HepG2 (cell line): ENCODE measurements around the gene MED23. TPM values are rescaled to one million over a fixed set of nuclear protein-coding genes. Genes with fewer than 3 reads are reported as not detected.

Experiments used
- DNMT3B ChIP-seq: conservative IDR thresholded peaks from 2 replicates; pipeline ENCODE4 v1.6.1; 2016; ENCODE audit warnings: missing biosample characterization, control low read depth
- FIP1L1 ChIP-seq: fragments of 200-400 bp; formaldehyde crosslinking; IDR thresholded peaks from 2 replicates; pipeline ENCODE4 v1.6.1; 2018; ENCODE audit warnings: low read depth, mild to moderate bottlenecking, low read length, moderate library complexity, borderline replicate concordance; ENCODE audit not compliant: insufficient read depth
- FOXA1 ChIP-seq, 2 experiments: fragments of 450-650 bp in 1 of 2; sonication (generic) in 1 of 2; formaldehyde crosslinking in 1 of 2; IDR thresholded peaks; 2 replicates each; pipeline versions ENCODE4 v1.4.0 to v1.6.1; 2016 to 2020; ENCODE audit warnings: missing genetic modification reagents in 1 of 2
- GTF3A ChIP-seq: sonication (generic); formaldehyde crosslinking; conservative IDR thresholded peaks from 2 replicates; pipeline ENCODE4 v1.4.0; 2020; ENCODE audit warnings: mild to moderate bottlenecking, missing genetic modification reagents
- MTF2 ChIP-seq: sonication (generic); formaldehyde crosslinking; IDR thresholded peaks from 2 replicates; pipeline ENCODE4 v1.5.0; 2020; ENCODE audit warnings: missing genetic modification reagents, borderline replicate concordance
- NFE2 ChIP-seq: sonication (generic); formaldehyde crosslinking; IDR thresholded peaks from 2 replicates; pipeline ENCODE4 v1.4.0; 2020; ENCODE audit warnings: missing genetic modification reagents
- POLR2A ChIP-seq, 2 experiments: IDR thresholded peaks; 2 replicates each; pipeline ENCODE4 v1.6.1; 2011; ENCODE audit warnings: low read depth in 2 of 2, low read length in 2 of 2, mild to moderate bottlenecking in 1 of 2, moderate library complexity in 1 of 2; ENCODE audit not compliant: insufficient read depth in 1 of 2
- SAP130 ChIP-seq: IDR thresholded peaks from 2 replicates; pipeline ENCODE4 v1.6.1; 2016; ENCODE audit warnings: low read depth
- SOX13 ChIP-seq, 3 experiments: fragments of 450-650 bp in 1 of 3; sonication (generic) in 1 of 3; formaldehyde crosslinking in 1 of 3; IDR thresholded peaks in 2 of 3; conservative IDR thresholded peaks in 1 of 3; 2 replicates each; pipeline versions ENCODE4 v1.5.0 to v1.6.1; 2016 to 2020; ENCODE audit warnings: antibody characterized with exemption in 1 of 3, mild to moderate bottlenecking in 1 of 3, missing compliant biosample characterization in 1 of 3, missing genetic modification reagents in 1 of 3, moderate library complexity in 1 of 3
- ZNF546 ChIP-seq: sonication (generic); formaldehyde crosslinking; conservative IDR thresholded peaks from 2 replicates; pipeline ENCODE4 v1.8.1; 2023; ENCODE audit warnings: mild to moderate bottlenecking, missing genetic modification reagents
- ZNF564 ChIP-seq: sonication (generic); formaldehyde crosslinking; IDR thresholded peaks from 2 replicates; pipeline ENCODE4 v1.8.1; 2023; ENCODE audit warnings: mild to moderate bottlenecking, missing genetic modification reagents
- ZNF577 ChIP-seq: sonication (generic); formaldehyde crosslinking; IDR thresholded peaks from 2 replicates; pipeline ENCODE4 v1.4.0; 2020; ENCODE audit warnings: mild to moderate bottlenecking, low read depth, missing genetic modification reagents, borderline replicate concordance
- ZNF660 ChIP-seq: sonication (generic); formaldehyde crosslinking; IDR thresholded peaks from 2 replicates; pipeline ENCODE4 v1.5.1; 2020; ENCODE audit warnings: mild to moderate bottlenecking, low read depth, missing genetic modification reagents, borderline replicate concordance
- ZNF878 ChIP-seq: sonication (generic); formaldehyde crosslinking; IDR thresholded peaks from 2 replicates; pipeline ENCODE4 v1.8.1; 2023; ENCODE audit warnings: mild to moderate bottlenecking, missing genetic modification reagents, moderate library complexity
- polyA plus RNA-seq, 8 experiments: library from polyadenylated mRNA; depleted of rRNA in 3 of 8; stranded (reverse) in 7 of 8; unstranded in 1 of 8; fragments of >200 nt; fragmentation: Illumina TruSeq in 4 of 8; extraction: Trizol in 4 of 8; gene quantifications; 2 replicates each; pipeline versions ENCODE4 v1.2.1 to v1.2.3, GENCODE V29; 2011 to 2016; ENCODE audit warnings: low read depth in 4 of 8, missing spikeins in 1 of 8, mixed read lengths in 1 of 8; ENCODE audit not compliant: insufficient read depth in 1 of 8
- total RNA-seq, 5 experiments: library from RNA; depleted of rRNA; stranded (reverse); fragments of >200 nt; fragmentation: Illumina TruSeq; extraction: Trizol; gene quantifications; 2 replicates each; pipeline ENCODE4 v1.2.3, GENCODE V29; 2016; ENCODE audit warnings: low read depth in 1 of 5
- TF ChIP-seq, protein P1 (sequence below): sonication (generic); formaldehyde crosslinking; IDR thresholded peaks from 2 replicates; pipeline ENCODE4 v1.4.0; 2020; ENCODE audit warnings: missing genetic modification reagents
- TF ChIP-seq, protein P2 (sequence below): IDR thresholded peaks from 2 replicates; pipeline ENCODE4 v1.6.1; 2012; ENCODE audit warnings: inconsistent platforms
- TF ChIP-seq, protein P3 (sequence below), 2 experiments: sonication (generic) in 1 of 2; formaldehyde crosslinking in 1 of 2; IDR thresholded peaks; 2 replicates each; pipeline versions ENCODE4 v1.4.0 to v1.6.1; 2016 to 2020; ENCODE audit warnings: borderline replicate concordance in 1 of 2, low read depth in 1 of 2, mild to moderate bottlenecking in 1 of 2, missing genetic modification reagents in 1 of 2
- TF ChIP-seq, protein P4 (sequence below): sonication (generic); formaldehyde crosslinking; IDR thresholded peaks from 2 replicates; pipeline ENCODE4 v1.4.0; 2020; ENCODE audit warnings: missing genetic modification reagents

The MED23 gene
- total and polyA plus RNA-seq, 2 of the 13 experiments (the other 11 are each of a cell fraction or from before 2014, with no cell fraction given), result 34.9 to 50.5 TPM

DNA sequence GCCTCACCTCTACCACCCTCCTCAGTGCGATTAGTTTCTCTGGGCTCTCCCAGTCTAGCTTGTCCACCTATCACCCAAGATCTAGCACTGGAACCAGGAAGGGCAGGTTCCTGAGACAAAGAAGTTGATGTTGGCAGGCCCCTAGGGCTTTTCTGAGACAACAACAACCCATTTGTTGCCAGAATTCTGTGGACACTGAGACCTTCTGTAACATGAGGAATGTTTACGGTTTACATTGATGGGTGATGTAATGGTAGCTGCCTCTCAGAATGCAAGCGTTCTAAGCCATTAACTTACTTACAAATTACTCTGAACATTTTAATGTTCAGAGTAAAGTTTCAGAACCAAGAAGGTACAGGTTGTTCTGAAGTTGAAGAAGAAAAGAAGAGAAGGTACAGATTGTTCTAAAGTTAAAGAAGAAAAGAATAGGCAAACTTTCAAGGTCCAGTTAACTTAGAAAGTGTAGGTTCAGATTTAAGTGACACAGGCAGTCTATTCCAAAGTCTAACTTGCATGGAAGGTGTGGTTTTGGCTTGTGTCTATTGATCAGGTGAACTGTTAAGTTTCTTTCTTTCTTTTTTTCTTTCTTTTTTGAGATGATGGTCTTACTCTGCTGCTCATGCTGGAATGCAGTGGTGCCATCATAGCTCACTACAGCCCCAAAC lies 3.7 kb upstream of the MED23 start (continued):
- TF ChIP-seq ZNF660 (CRISPR knock-in tag), result no peak
- no peak for TF ChIP-seq SOX13 (IDR thresholded peaks at IDR 0.05)
- peak in 1 of 2 experiments; percentile 52; a peak in 1 of 4 replicates for TF ChIP-seq SOX13 (CRISPR knock-in tag; conservative IDR thresholded peaks at IDR 0.05 in 1 of 2, IDR thresholded peaks at IDR 0.05 in 1 of 2)
- 0 out of 2 replicates have a peak, but pooled peaks have one; percentile 17 for TF ChIP-seq ZNF564
- TF ChIP-seq GTF3A (CRISPR knock-in tag), result no peak
- TF ChIP-seq ZNF546 (CRISPR knock-in tag), result 0 out of 2 replicates have a peak, but pooled peaks have one; percentile 36
- TF ChIP-seq SAP130 (CRISPR knock-in tag), result peak; percentile 34; the same call in 1 of the 2 replicates
- no peak for TF ChIP-seq FIP1L1
- TF ChIP-seq, protein P1, sequence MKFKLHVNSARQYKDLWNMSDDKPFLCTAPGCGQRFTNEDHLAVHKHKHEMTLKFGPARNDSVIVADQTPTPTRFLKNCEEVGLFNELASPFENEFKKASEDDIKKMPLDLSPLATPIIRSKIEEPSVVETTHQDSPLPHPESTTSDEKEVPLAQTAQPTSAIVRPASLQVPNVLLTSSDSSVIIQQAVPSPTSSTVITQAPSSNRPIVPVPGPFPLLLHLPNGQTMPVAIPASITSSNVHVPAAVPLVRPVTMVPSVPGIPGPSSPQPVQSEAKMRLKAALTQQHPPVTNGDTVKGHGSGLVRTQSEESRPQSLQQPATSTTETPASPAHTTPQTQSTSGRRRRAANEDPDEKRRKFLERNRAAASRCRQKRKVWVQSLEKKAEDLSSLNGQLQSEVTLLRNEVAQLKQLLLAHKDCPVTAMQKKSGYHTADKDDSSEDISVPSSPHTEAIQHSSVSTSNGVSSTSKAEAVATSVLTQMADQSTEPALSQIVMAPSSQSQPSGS (CRISPR knock-in tag), result peak; percentile 83
- no peak for TF ChIP-seq DNMT3B
- TF ChIP-seq, protein P2, sequence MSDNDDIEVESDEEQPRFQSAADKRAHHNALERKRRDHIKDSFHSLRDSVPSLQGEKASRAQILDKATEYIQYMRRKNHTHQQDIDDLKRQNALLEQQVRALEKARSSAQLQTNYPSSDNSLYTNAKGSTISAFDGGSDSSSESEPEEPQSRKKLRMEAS, result peak; percentile 20; the same call in 1 of the 2 replicates
- TF ChIP-seq, protein P3, sequence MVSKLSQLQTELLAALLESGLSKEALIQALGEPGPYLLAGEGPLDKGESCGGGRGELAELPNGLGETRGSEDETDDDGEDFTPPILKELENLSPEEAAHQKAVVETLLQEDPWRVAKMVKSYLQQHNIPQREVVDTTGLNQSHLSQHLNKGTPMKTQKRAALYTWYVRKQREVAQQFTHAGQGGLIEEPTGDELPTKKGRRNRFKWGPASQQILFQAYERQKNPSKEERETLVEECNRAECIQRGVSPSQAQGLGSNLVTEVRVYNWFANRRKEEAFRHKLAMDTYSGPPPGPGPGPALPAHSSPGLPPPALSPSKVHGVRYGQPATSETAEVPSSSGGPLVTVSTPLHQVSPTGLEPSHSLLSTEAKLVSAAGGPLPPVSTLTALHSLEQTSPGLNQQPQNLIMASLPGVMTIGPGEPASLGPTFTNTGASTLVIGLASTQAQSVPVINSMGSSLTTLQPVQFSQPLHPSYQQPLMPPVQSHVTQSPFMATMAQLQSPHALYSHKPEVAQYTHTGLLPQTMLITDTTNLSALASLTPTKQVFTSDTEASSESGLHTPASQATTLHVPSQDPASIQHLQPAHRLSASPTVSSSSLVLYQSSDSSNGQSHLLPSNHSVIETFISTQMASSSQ (IDR thresholded peaks at IDR 0.05; ENCODE audit: low read depth), result no peak
- TF ChIP-seq, protein P3 (CRISPR knock-in tag; IDR thresholded peaks at IDR 0.05; ENCODE audit: borderline replicate concordance), result no peak
- no peak for TF ChIP-seq MTF2 (CRISPR knock-in tag)
- no peak; the same call in 1 of the 2 replicates for TF ChIP-seq ZNF878
- no peak for TF ChIP-seq NFE2
- TF ChIP-seq, protein P4, sequence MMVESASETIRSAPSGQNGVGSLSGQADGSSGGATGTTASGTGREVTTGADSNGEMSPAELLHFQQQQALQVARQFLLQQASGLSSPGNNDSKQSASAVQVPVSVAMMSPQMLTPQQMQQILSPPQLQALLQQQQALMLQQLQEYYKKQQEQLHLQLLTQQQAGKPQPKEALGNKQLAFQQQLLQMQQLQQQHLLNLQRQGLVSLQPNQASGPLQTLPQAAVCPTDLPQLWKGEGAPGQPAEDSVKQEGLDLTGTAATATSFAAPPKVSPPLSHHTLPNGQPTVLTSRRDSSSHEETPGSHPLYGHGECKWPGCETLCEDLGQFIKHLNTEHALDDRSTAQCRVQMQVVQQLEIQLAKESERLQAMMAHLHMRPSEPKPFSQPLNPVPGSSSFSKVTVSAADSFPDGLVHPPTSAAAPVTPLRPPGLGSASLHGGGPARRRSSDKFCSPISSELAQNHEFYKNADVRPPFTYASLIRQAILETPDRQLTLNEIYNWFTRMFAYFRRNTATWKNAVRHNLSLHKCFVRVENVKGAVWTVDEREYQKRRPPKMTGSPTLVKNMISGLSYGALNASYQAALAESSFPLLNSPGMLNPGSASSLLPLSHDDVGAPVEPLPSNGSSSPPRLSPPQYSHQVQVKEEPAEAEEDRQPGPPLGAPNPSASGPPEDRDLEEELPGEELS (CRISPR knock-in tag), result peak; percentile 50
- TF ChIP-seq POLR2A (IDR thresholded peaks at IDR 0.05; ENCODE audit: insufficient read depth in 1 of 2, low read depth in 2 of 2, low read length in 2 of 2), result no peak
- no peak for TF ChIP-seq ZNF577
- TF ChIP-seq FOXA1 (IDR thresholded peaks at IDR 0.05), result no peak
- peak; percentile 48 for TF ChIP-seq FOXA1 (CRISPR knock-in tag; IDR thresholded peaks at IDR 0.05)
